Activated naive CD4-positive, alpha-beta T cell treated with anti-CD3 and anti-CD28 coated beads, Interleukin-2, amount 10 ng/mL, durations not matched to agents 5 hours and 36 hours (primary cell): ENCODE measurements around the gene GRB7. TPM values are rescaled to one million over a fixed set of nuclear protein-coding genes. Genes with fewer than 3 reads are reported as not detected.

ENCODE experiments used
- microRNA-seq: library from miRNA; unstranded; fragments of <30 nt; microRNA quantifications from one replicate; pipeline ENCODE4 v1.2.0, GENCODE V29; 2022; ENCODE audit warnings: borderline microRNAs expressed, borderline replicate concordance
- total RNA-seq, 2 experiments: library from RNA; stranded (reverse); gene quantifications; one replicate each; pipeline ENCODE4 v1.2.3, GENCODE V29; 2021

Gene GRB7
- total RNA-seq, result under 1 TPM; 0.67 to 0.73 TPM

DNA sequence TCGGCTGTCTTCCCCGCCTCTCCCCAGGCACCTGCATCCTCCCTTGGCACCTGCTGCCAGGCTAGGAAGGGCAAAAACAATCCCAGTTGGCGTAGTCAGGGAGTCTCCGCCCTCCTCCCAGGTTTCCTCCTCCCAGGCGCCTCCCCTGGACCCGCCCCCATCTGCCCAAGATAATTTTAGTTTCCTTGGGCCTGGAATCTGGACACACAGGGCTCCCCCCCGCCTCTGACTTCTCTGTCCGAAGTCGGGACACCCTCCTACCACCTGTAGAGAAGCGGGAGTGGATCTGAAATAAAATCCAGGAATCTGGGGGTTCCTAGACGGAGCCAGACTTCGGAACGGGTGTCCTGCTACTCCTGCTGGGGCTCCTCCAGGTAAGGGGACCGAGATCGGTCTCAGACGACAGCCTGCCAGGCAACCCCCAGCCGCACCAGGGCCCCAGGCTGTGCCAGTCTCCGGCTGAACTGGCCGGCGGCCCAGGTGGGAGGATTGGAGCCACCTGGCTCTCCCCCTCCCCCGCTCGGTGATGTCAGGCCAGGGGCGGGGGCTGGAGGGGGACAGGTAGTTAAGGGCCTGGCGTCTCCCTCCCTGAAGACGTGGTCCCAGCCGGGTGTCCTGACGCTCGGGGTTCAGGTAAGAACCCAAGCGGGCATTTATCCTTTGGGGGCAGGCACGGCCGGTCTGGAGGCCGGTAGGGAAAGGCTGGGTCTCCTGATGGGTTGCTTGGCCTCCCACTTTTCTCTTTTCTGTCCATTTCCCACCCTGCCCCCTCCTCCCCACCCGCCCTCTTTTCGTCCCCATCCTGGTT is at the start of gene GRB7:
TSS of gene GRB7 (plus strand) at position 179 of the 808 bp plus-strand sequence. CDS start 4,364 bp downstream, outside the sequence.

GRCh38 chr17:39699818-39700147 is 38.0 kb upstream of the GRB7 start, which contains the start of gene ERBB2:
Gene ERBB2 (plus strand): TSS chr17:39700064. CDS start chr17:39700239, 175 bp downstream.

GRCh38 chr17:39730095-39730921 is 7.4 kb upstream of the GRB7 start, which contains the start of gene MIEN1:
Gene MIEN1 (minus strand): TSS chr17:39730532. CDS start chr17:39730495, 37 bp downstream.

Small RNAs within 50 kb of the gene (microRNA-seq; reads per million reads assigned to microRNA genes)
- gene MIR4728, result not detected

Other genes with a start within 250 kb of the GRB7 start
- not detected for gene NEUROD2, start 130.0 kb upstream of the GRB7 start, total RNA-seq
- not detected for gene PPP1R1B, start 111.0 kb upstream of the GRB7 start, total RNA-seq
- gene STARD3, start 100.8 kb upstream of the GRB7 start, total RNA-seq, result 10 to 100 TPM; 69.1 to 71.9 TPM
- 1 to 10 TPM; 1.7 to 2.0 TPM for gene TCAP, start 72.6 kb upstream of the GRB7 start, total RNA-seq
- not detected for gene PNMT, start 69.5 kb upstream of the GRB7 start, total RNA-seq
- 10 to 100 TPM; 25.5 to 25.8 TPM for gene PGAP3, start 49.9 kb upstream of the GRB7 start, total RNA-seq
- 1 to 10 TPM; 3.5 to 5.3 TPM for gene ERBB2, start 37.9 kb upstream of the GRB7 start, total RNA-seq
- gene MIEN1, start 7.4 kb upstream of the GRB7 start, total RNA-seq, result 10 to 100 TPM; 48.8 to 50.0 TPM
- gene IKZF3, start 126.4 kb downstream of the GRB7 start, total RNA-seq, result 10 to 100 TPM; 21.1 to 25.4 TPM
- gene ZPBP2, start 130.3 kb downstream of the GRB7 start, total RNA-seq, result not detected
- 10 to 100 TPM; 66.2 to 70.4 TPM for gene GSDMB, start 180.7 kb downstream of the GRB7 start, total RNA-seq
- gene ORMDL3, start 189.7 kb downstream of the GRB7 start, total RNA-seq, result 100 to 1,000 TPM; 166 to 168 TPM
- not detected for gene LRRC3C, start 189.8 kb downstream of the GRB7 start, total RNA-seq
- under 1 TPM; 0.29 to 0.66 TPM for gene GSDMA, start 225.1 kb downstream of the GRB7 start, total RNA-seq
- 10 to 100 TPM; 73.3 to 76.2 TPM for gene PSMD3, start 242.9 kb downstream of the GRB7 start, total RNA-seq